ENCODE results near the gene SFN. TPM values are rescaled to one million over a fixed set of nuclear protein-coding genes. Genes with fewer than 3 reads are reported as not detected.
"Not testable (repeated sequence)": the region's sequence is repeated elsewhere in the genome, so short reads cannot be mapped to it uniquely, and the experiment has no call there.

The SFN gene
- total RNA-seq, 2 experiments from 2014 or later: 1.8 to 1.9 TPM

DNA sequence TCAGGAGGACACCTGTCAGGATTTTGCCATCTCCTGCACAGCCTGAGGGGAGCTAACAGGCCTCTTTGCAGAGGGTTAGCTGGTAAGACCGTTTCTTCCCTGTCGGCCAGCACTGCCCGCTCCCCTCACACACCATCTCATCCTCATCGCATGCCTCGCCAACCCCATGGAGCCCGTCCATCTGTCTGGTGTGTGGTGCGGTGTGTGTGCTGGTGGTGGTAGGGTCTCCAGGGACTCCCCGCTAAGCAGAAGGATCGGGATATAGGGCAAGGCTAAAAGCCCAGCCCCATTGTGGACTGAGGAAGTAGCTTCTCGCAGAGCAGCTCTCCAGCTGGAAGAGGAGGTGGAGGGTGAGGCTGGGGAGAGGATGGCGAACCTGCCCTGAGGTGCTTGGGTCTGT is 6.8 kb upstream of the SFN start:
- Mint-ChIP-seq H3K36me3 (ENCODE audit: low read depth) (peaks cover 39% of the 10 kb centered on the region), H3K27ac (no peak overlapping the region), H3K4me1 (ENCODE audit: low read depth) (peaks cover 9% of the 10 kb centered on the region), H3K27me3 (ENCODE audit: low read depth) (no peaks in the 10 kb centered on the region), H3K9me3 (ENCODE audit: insufficient read depth) (no peaks in the 10 kb centered on the region), H3K4me3 (no peak overlapping the region)
- ATAC-seq (no peak), DNase-seq (no peak)
- CTCF ChIA-PET: interaction anchor here (1.0 to 1.2 kb wide), 2 partner anchors 8 to 23 kb away, joined by 3 read pairs; no protein-coding TSS in a partner anchor
- POLR2A ChIA-PET: interaction anchor here (2.3 kb wide), 1 partner anchor 9 kb away, joined by 20 read pairs; no protein-coding TSS in a partner anchor

DNA sequence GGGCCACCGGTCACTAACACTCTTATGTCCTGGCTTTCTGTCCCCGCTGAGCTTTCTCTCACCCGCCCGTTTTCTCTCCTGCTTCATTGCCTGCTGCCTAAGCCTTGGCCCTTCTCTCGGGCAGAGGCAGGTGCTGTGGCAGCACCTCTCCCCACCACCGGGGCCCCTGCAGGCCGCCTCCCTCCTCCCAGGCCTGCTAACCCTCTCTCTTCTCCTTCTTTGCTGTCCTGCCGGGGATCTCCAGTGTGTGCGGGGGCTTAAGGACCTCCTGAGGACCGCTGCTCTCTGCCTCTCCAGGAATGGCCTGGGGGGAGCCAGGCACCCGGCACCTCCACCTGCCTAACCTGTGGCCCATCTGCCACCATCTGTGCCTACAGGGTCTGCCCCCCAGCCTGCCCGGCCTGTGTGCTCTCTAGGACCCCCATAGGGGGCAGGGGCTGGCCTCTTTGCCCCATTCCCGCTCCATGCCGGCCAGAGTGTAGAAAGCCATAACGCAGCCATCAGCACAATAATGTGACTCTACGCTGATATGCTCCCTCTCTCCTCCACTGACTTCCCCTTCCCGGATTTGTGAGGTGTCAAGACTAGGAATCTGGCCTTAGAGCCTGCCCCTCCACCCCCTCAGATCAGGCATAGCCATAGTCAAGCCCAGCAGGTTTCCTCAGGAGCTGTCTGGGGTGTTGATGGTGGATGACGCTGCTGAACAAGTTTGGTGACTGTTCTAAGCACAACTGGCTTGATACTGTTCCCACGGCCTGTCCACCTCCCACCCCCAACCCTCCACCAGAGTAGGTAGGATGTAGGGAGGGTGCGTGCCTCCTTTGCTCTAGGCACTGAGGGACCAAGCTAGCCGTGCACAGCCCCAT is 6.1 kb upstream of the SFN start:
- DNase-seq (no peak), ATAC-seq (no peak)
- Mint-ChIP-seq H3K27me3 (ENCODE audit: low read depth) (no peaks in the 10 kb centered on the region), H3K36me3 (ENCODE audit: low read depth) (peaks cover 33% of the 10 kb centered on the region), H3K27ac (no peak overlapping the region), H3K9me3 (ENCODE audit: insufficient read depth) (no peaks in the 10 kb centered on the region), H3K4me1 (ENCODE audit: low read depth) (peaks cover 11% of the 10 kb centered on the region), H3K4me3 (no peak overlapping the region)
- ChIA-PET CTCF (interaction anchor here (1.0 to 1.9 kb wide), 3 partner anchors 8 to 30 kb away, joined by 3 to 7 read pairs (median 3); no protein-coding TSS in a partner anchor), POLR2A (interaction anchor here (0.8 to 2.3 kb wide), 2 partner anchors 8 to 25 kb away, joined by 3 to 20 read pairs; no protein-coding TSS in a partner anchor)

DNA sequence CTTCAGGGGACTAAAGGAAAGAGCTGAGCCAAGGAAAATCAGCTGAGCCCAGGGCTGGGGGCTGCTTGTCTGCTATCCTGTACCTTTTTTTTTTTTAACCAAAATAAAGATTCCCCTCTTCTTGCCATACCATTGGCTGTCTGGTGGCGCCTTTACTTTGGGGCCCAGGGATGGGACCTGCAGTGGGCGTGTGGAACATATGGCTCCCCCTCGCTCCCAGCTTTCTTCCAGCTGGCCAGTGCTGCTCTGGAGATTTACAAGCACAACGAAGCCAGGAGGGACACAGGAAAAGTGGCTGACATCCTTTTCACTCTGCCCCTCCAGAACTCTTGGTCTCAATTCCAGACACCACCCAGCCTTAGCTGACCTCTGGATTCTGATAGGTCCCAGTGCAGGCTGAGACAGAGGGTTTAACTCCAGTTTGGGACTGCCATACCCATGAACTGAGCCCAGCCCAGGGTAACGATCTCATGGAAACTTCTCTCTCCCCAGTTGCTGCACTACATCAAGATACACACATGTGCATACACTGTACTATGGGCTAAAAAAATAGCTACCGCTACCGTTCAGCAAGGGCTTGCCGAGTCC is 5.4 kb upstream of the SFN start:
- Mint-ChIP-seq H3K36me3 (ENCODE audit: low read depth) (peaks cover 26% of the 10 kb centered on the region), H3K4me1 (ENCODE audit: low read depth) (peaks cover 15% of the 10 kb centered on the region), H3K27me3 (ENCODE audit: low read depth) (no peaks in the 10 kb centered on the region), H3K27ac (no peak overlapping the region), H3K4me3 (no peak overlapping the region), H3K9me3 (ENCODE audit: insufficient read depth) (no peaks in the 10 kb centered on the region)
- DNase-seq (no peak), ATAC-seq (no peak)
- POLR2A ChIA-PET: interaction anchor here (0.8 kb wide), 1 partner anchor 25 kb away, joined by 3 read pairs; no protein-coding TSS in a partner anchor
- CTCF ChIA-PET: interaction anchor here (1.9 kb wide), 1 partner anchor 29 kb away, joined by 7 read pairs; no protein-coding TSS in a partner anchor

DNA sequence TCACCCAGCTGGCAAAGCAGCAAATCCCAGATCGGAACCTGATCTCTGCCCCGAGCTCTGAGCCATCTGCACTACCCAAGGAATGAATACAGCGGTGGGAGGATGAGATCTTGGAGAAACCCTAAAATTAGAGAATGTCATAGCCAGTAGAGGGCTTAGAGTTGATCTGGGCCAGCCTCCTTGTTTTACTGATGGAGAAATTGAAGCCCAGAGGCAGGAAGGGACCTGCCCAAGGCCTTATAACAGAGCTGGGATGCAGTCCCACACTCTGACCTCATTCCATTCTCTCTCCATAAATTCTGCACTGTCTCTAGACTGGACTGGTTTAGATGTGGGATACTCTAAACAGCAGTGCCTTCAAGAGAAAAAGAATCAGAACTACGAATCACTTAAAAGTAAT is 4.8 kb upstream of the SFN start:
- CTCF ChIA-PET: interaction anchor here (0.9 to 1.9 kb wide), 4 partner anchors 29 to 69 kb away, joined by 3 to 7 read pairs (median 4); no protein-coding TSS in a partner anchor
- Mint-ChIP-seq H3K36me3 (ENCODE audit: low read depth) (peaks cover 20% of the 10 kb centered on the region), H3K4me3 (no peak overlapping the region), H3K4me1 (ENCODE audit: low read depth) (peaks cover 15% of the 10 kb centered on the region), H3K27ac (no peak overlapping the region), H3K9me3 (ENCODE audit: insufficient read depth) (no peaks in the 10 kb centered on the region), H3K27me3 (ENCODE audit: low read depth) (no peaks in the 10 kb centered on the region)
- DNase-seq: no peak
- no peak for ATAC-seq
- POLR2A ChIA-PET: interaction anchor here (0.9 to 1.3 kb wide), 2 partner anchors 14 to 25 kb away, joined by 3 to 4 read pairs; no protein-coding TSS in a partner anchor

DNA sequence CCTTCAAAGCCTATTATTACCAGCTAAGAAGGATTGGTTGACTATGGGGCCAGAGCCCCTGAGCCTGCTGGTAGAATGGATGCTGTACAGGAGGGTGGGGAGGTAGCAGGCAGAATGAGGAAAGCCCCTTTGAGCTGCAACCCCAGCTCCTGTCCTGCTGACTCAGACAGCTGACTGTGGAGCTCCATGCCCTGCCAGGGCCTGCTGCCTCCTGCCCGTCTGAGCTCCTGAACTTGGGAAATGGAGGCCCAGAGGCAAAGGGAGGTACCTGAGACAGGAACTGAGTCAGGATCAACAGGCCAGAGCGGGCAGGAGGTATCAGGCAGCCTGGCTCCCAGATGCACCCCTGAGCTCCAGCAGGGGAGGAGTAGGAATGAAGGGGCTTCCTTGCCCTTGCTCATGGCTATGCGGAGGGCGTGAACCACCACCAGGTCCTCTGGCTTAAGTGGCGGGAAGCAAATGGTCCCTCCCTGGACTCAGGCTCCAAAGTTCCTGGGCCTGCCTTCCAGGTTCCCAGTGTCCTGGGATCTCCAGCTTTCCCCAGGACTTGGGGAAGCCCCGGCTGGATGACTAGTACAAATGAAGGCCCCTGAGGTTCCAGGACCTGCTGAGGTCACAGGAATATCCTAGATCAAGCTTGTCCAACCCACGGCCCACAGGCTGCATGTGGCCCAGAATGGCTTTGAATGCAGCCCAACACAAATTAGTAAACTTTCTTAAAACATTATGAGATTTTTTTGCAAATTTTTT is 3.9 kb upstream of the SFN start:
- H3K4me3 Mint-ChIP-seq: no peak overlapping the region
- H3K4me1 Mint-ChIP-seq (ENCODE audit: low read depth): peaks cover 23% of the 10 kb centered on the region
- ATAC-seq (no peak), DNase-seq (no peak)
- no peaks in the 10 kb centered on the region for H3K9me3 Mint-ChIP-seq (ENCODE audit: insufficient read depth)
- ChIA-PET POLR2A (interaction anchor here (0.9 to 1.3 kb wide), 2 partner anchors 13 to 26 kb away, joined by 3 to 4 read pairs; no protein-coding TSS in a partner anchor), CTCF (interaction anchor here (0.9 to 1.6 kb wide), 6 partner anchors 29 to 274 kb away, joined by 3 to 4 read pairs (median 3); no protein-coding TSS in a partner anchor)
- H3K27me3 Mint-ChIP-seq (ENCODE audit: low read depth): no peaks in the 10 kb centered on the region
- H3K27ac Mint-ChIP-seq: no peak overlapping the region
- H3K36me3 Mint-ChIP-seq (ENCODE audit: low read depth): peaks cover 16% of the 10 kb centered on the region

DNA sequence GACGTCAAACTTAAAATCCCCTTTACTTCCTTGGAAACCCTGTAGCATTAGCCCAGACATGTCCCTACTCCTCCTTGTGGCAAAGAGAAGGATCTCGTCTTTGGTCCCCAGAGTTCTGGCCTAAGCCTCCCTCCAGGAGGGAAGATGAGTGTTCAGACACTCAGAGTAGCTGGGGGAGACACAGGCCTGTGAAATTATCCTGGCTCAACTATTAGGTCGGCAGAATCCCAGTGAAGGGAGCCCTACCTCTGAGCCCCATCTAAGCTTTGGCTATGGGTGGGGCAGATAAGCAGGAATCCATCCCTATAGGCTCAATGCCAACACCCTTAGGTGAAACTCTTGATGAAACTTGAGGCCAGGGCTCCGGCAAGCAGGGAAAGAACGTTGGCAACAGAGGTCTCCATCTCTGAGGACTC is 1.7 kb upstream of the SFN start:
- H3K4me1 Mint-ChIP-seq (ENCODE audit: low read depth): peaks cover 35% of the 10 kb centered on the region
- ATAC-seq: no peak
- ChIA-PET POLR2A (interaction anchor here (1.6 kb wide), 1 partner anchor 29 kb away, joined by 4 read pairs; the partner anchor contains the start of gene GPN2), CTCF (interaction anchor here (5.6 kb wide), 1 partner anchor 27 kb away, joined by 40 read pairs; the partner anchor contains the start of gene GPN2)
- peaks cover 5% of the 10 kb centered on the region for H3K36me3 Mint-ChIP-seq (ENCODE audit: low read depth)
- no peaks in the 10 kb centered on the region for H3K9me3 Mint-ChIP-seq (ENCODE audit: insufficient read depth)
- H3K4me3 Mint-ChIP-seq: no peak overlapping the region
- no peaks in the 10 kb centered on the region for H3K27me3 Mint-ChIP-seq (ENCODE audit: low read depth)
- DNase-seq: no peak
- no peak overlapping the region for H3K27ac Mint-ChIP-seq

DNA sequence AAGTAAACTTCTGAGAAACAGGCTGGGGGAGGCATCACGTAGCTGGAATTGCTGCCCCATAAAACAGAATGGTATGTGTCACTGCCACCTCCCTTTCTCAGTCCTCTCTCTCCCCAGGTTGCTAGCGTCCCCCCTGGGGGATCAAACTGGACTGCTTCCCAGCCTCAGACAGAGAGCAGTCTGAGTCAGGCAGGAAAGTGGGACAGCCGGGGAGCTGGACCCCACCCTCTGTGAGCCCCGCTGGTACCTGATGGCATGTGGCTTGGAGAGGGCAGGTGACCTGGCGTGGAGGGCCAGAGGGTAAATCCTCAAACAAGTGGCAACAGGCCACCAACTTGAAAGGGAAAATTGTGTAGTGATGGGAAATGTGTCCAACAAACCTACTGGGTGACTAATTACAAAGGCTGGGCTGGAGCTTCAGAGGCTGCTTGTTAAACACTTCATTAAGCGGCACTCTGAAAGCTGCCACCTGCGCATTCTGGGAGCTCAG is 1.0 kb upstream of the SFN start:
- Mint-ChIP-seq H3K4me3 (no peak overlapping the region), H3K4me1 (ENCODE audit: low read depth) (peaks cover 35% of the 10 kb centered on the region), H3K27me3 (ENCODE audit: low read depth) (no peaks in the 10 kb centered on the region), H3K36me3 (ENCODE audit: low read depth) (peaks cover 2% of the 10 kb centered on the region), H3K27ac (peak overlapping the region; percentile 61), H3K9me3 (ENCODE audit: insufficient read depth) (no peaks in the 10 kb centered on the region)
- ATAC-seq (no peak), DNase-seq (no peak)
- ChIA-PET POLR2A (interaction anchor here (0.7 to 1.6 kb wide), 2 partner anchors 28 to 74 kb away, joined by 3 to 4 read pairs; partner anchors contain the start of genes GPN2 and PIGV), CTCF (interaction anchor here (0.6 to 5.6 kb wide), 3 partner anchors 26 to 260 kb away, joined by 3 to 40 read pairs (median 3); partner anchors contain the start of gene GPN2)

DNA sequence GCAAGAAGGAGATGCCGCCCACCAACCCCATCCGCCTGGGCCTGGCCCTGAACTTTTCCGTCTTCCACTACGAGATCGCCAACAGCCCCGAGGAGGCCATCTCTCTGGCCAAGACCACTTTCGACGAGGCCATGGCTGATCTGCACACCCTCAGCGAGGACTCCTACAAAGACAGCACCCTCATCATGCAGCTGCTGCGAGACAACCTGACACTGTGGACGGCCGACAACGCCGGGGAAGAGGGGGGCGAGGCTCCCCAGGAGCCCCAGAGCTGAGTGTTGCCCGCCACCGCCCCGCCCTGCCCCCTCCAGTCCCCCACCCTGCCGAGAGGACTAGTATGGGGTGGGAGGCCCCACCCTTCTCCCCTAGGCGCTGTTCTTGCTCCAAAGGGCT is 732 bp downstream of the SFN start:
- Mint-ChIP-seq H3K9me3 (ENCODE audit: insufficient read depth) (no peaks in the 10 kb centered on the region), H3K27ac (peak overlapping the region; percentile 97), H3K27me3 (ENCODE audit: low read depth) (no peaks in the 10 kb centered on the region), H3K4me3 (peak overlapping the region; percentile 94), H3K36me3 (ENCODE audit: low read depth) (no peaks in the 10 kb centered on the region), H3K4me1 (ENCODE audit: low read depth) (peaks cover 40% of the 10 kb centered on the region)
- no peak for DNase-seq
- ChIA-PET CTCF (interaction anchor here (0.7 to 5.6 kb wide), 6 partner anchors 9 to 261 kb away, joined by 3 to 40 read pairs (median 12); partner anchors contain the start of gene GPN2), POLR2A (interaction anchor here (0.7 to 2.6 kb wide), 4 partner anchors 26 to 363 kb away, joined by 3 to 29 read pairs (median 11); partner anchors contain the start of gene GPN2)
- ATAC-seq: no peak

DNA sequence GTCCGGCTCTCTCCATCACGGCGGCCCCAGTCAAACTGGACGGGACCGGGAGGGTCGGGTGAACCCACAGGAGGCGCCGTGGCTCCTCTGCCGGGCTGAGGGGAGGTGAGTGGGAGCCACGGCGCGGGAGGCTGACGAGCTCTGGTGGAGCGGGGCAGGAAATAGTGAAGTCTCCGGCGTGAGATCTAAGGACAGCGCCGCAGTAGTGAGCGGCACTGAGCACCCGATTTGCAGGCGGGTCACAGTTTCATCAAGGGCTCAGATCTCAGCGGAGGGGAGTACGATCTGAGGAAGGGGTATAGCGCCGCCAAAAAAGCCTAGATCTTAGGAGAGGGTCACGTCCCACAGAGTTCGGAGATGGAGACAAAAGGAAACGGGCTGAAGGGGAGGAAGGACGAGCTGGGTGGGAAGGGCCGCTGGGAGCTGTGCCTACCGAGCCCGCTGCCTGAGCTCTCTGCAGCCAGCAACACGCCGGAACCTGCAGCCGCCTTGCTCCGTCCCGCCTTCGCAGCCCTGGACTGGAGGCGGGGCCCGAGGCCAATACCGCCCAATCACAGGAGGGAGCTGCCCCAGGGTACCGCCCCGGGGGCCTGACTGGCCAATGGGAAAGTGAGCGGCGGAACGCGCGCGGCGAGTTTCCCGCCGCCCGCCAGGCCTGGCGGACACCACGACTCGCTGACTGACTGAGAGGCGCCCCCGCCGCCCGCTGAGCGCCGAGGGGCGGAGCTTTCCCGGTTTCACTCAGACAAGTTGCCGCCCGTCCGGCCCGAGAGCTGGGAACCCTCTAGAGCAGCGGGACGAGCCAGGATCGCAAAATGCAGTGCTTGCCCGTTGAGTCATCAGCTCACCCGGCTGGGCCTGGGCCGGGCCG is 1.9 kb downstream of the SFN start:
- Mint-ChIP-seq H3K9me3 (ENCODE audit: insufficient read depth) (no peaks in the 10 kb centered on the region), H3K4me1 (ENCODE audit: low read depth) (peaks cover 40% of the 10 kb centered on the region), H3K4me3 (peak overlapping the region; percentile 94), H3K27me3 (ENCODE audit: low read depth) (no peaks in the 10 kb centered on the region), H3K36me3 (ENCODE audit: low read depth) (no peaks in the 10 kb centered on the region), H3K27ac (peak overlapping the region; percentile 97)
- CTCF ChIA-PET: interaction anchor here (0.6 to 5.6 kb wide), 27 partner anchors 8 to 393 kb away, joined by 3 to 40 read pairs (median 4); partner anchors contain the start of genes GPATCH3, GPN2, HMGN2 and PIGV
- POLR2A ChIA-PET: interaction anchor here (0.6 to 2.6 kb wide), 32 partner anchors 8 to 393 kb away, joined by 3 to 37 read pairs (median 6); partner anchors contain the start of genes GPATCH3, GPN2, HMGN2 and NUDC
- DNase-seq: peak; percentile 96
- ATAC-seq: peak; percentile 97

DNA sequence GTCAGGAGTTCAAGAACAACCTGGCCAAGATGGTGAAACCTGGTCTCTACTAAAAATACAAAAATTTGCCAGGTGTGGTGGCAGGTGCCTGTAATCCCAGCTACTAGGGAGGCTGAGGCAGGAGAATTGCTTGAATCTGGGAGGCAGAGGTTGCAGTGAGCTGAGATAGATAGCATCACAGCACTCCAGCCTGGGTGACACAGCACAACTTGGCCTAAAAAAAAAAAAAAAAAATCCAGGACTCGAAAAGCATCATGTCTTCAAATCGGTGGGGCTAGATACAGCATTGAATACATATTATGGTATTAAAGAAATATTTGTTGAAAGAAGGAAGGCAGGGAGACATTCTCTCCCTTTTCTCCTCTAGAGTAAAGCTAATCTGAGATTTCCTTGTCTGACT is 10.1 kb downstream of the SFN start:
- not testable (repeated sequence) for H3K4me3 Mint-ChIP-seq; H3K4me1 Mint-ChIP-seq (ENCODE audit: low read depth); ATAC-seq; DNase-seq; H3K36me3 Mint-ChIP-seq (ENCODE audit: low read depth); H3K27me3 Mint-ChIP-seq (ENCODE audit: low read depth); H3K9me3 Mint-ChIP-seq (ENCODE audit: insufficient read depth)
- peak overlapping the region; percentile 30 for H3K27ac Mint-ChIP-seq
- CTCF ChIA-PET: interaction anchor here (0.7 to 1.2 kb wide), 4 partner anchors 8 to 271 kb away, joined by 3 to 4 read pairs (median 4); partner anchors contain the start of gene SFN
- POLR2A ChIA-PET: interaction anchor here (0.9 to 1.6 kb wide), 4 partner anchors 8 to 180 kb away, joined by 3 to 4 read pairs (median 3); no protein-coding TSS in a partner anchor
